ENCODE data around the gene ENOX2.

- TF ChIP-seq, protein P1, sequence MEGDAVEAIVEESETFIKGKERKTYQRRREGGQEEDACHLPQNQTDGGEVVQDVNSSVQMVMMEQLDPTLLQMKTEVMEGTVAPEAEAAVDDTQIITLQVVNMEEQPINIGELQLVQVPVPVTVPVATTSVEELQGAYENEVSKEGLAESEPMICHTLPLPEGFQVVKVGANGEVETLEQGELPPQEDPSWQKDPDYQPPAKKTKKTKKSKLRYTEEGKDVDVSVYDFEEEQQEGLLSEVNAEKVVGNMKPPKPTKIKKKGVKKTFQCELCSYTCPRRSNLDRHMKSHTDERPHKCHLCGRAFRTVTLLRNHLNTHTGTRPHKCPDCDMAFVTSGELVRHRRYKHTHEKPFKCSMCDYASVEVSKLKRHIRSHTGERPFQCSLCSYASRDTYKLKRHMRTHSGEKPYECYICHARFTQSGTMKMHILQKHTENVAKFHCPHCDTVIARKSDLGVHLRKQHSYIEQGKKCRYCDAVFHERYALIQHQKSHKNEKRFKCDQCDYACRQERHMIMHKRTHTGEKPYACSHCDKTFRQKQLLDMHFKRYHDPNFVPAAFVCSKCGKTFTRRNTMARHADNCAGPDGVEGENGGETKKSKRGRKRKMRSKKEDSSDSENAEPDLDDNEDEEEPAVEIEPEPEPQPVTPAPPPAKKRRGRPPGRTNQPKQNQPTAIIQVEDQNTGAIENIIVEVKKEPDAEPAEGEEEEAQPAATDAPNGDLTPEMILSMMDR (IDR thresholded peaks at IDR 0.05; ENCODE audit: poor library complexity, severe bottlenecking): no peak
- TF ChIP-seq EZH2 (IDR thresholded peaks at IDR 0.05; ENCODE audit: borderline replicate concordance, insufficient read depth, low read length, poor library complexity, severe bottlenecking) (no peak), POLR2AphosphoS5 (IDR thresholded peaks at IDR 0.05) (no peak), REST (IDR thresholded peaks at IDR 0.05; ENCODE audit: borderline replicate concordance) (no peak), SMC3 (conservative IDR thresholded peaks at IDR 0.05; ENCODE audit: poor library complexity) (no peak), TAF1 (IDR thresholded peaks at IDR 0.05; ENCODE audit: low read depth) (no peak)
Measured at GRCh38 chrX:130810561-130810960, 92.4 kb downstream of the ENOX2 start.

Measured in neural cell (in vitro differentiated cells).